SK-N-MC (cell line): Measurements from ENCODE around the gene N4BP2L1.

Experiments used
- EZH2 ChIP-seq: fragments of 200-600 bp; sonication (generic); IDR thresholded peaks from one replicate; pipeline ENCODE4 v1.6.1; 2017; ENCODE audit warnings: antibody characterized with exemption
- FOXP2 ChIP-seq: optimal IDR thresholded peaks from 2 replicates; pipeline ENCODE3; 2011; ENCODE audit warnings: mild to moderate bottlenecking, moderate library complexity; ENCODE audit not compliant: insufficient read depth; ENCODE audit errors: extremely low read length, control extremely low read depth
- POLR2AphosphoS5 ChIP-seq: IDR thresholded peaks from 2 replicates; pipeline ENCODE4 v1.6.1; 2012; ENCODE audit warnings: mild to moderate bottlenecking, low read depth, low read length, borderline replicate concordance

DNA sequence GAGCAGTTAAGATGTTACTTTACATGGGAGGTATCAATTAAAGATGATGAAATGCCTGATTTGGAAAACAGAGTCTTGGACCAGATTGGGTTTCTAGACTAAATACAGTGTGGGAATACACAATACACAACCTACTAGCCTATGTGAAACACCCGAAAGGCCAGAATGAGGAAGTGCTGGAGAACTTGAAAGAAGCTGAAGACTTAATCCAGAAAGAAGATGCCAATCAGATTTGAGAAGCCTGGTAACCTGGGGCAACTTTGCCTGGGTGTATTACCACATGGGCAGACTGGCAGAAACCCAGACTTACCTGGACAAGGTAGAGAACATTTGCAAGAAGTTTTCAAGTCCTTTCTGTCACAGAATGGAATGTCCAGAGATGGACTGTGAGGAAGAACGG is 43.2 kb downstream of the N4BP2L1 start:
- TF ChIP-seq POLR2AphosphoS5 (no peak), EZH2 (no peak), FOXP2 (no peak)
